ENCODE results near the gene SRP54. TPM values are rescaled to one million over a fixed set of nuclear protein-coding genes. Genes with fewer than 3 reads are reported as not detected.
"Not testable (repeated sequence)": the region's sequence is repeated elsewhere in the genome, so short reads cannot be mapped to it uniquely, and the experiment has no call there.

Gene SRP54
- total RNA-seq, 1 donor from 2014 or later = 66.3 TPM

GRCh38 chr14:35028435-35028834 lies 45.6 kb downstream of the SRP54 start:
- Histone ChIP-seq H3K36me3 (ENCODE audit: control insufficient read depth, insufficient read depth, low read length) (peaks cover 1% of the 10 kb centered on the region), H3K27me3 (ENCODE audit: control insufficient read depth, insufficient read depth, low read length) (no peaks in the 10 kb centered on the region), H3K4me3 (ENCODE audit: low read depth, low read length) (no peak overlapping the region)
- no peak for TF ChIP-seq CTCF (IDR thresholded peaks at IDR 0.05; ENCODE audit: insufficient read depth, low read length, poor library complexity, severe bottlenecking)
- DNase-seq (ENCODE audit: low read depth) = no peak

GRCh38 chr14:35032562-35032961 lies 49.8 kb downstream of the SRP54 start:
- TF ChIP-seq CTCF (IDR thresholded peaks at IDR 0.05; ENCODE audit: insufficient read depth, low read length, poor library complexity, severe bottlenecking) = no peak

GRCh38 chr14:35034440-35034833 lies 51.6 kb downstream of the SRP54 start:
- Histone ChIP-seq H3K36me3 (ENCODE audit: control insufficient read depth, insufficient read depth, low read length) (no peaks in the 10 kb centered on the region), H3K27me3 (ENCODE audit: control insufficient read depth, insufficient read depth, low read length) (no peaks in the 10 kb centered on the region), H3K4me3 (ENCODE audit: low read depth, low read length) (no peak overlapping the region)
- no peak for DNase-seq (ENCODE audit: low read depth)
- no peak for TF ChIP-seq CTCF (IDR thresholded peaks at IDR 0.05; ENCODE audit: insufficient read depth, low read length, poor library complexity, severe bottlenecking)

More at GRCh38 chr14:35032562-35032961, 49.8 kb downstream of the SRP54 start:
- Histone ChIP-seq H3K36me3 (ENCODE audit: control insufficient read depth, insufficient read depth, low read length) (peaks cover 1% of the 10 kb centered on the region), H3K27me3 (ENCODE audit: control insufficient read depth, insufficient read depth, low read length) (no peaks in the 10 kb centered on the region), H3K4me3 (ENCODE audit: low read depth, low read length) (no peak overlapping the region)
- DNase-seq (ENCODE audit: low read depth) = no peak

GRCh38 chr14:35034944-35035554 lies 52.3 kb downstream of the SRP54 start:
- H3K27me3 ChIP-seq (ENCODE audit: control insufficient read depth, insufficient read depth, low read length); H3K4me3 ChIP-seq (ENCODE audit: low read depth, low read length); DNase-seq (ENCODE audit: low read depth): not testable (repeated sequence)

GRCh38 chr14:35038312-35038711 lies 55.5 kb downstream of the SRP54 start:
- not testable (repeated sequence) for H3K27me3 ChIP-seq (ENCODE audit: control insufficient read depth, insufficient read depth, low read length); H3K4me3 ChIP-seq (ENCODE audit: low read depth, low read length); H3K36me3 ChIP-seq (ENCODE audit: control insufficient read depth, insufficient read depth, low read length); DNase-seq (ENCODE audit: low read depth)

More at GRCh38 chr14:35034944-35035554, 52.3 kb downstream of the SRP54 start:
- not testable (repeated sequence) for H3K36me3 ChIP-seq (ENCODE audit: control insufficient read depth, insufficient read depth, low read length)

GRCh38 chr14:35042632-35043031 lies 59.8 kb downstream of the SRP54 start:
- TF ChIP-seq CTCF (IDR thresholded peaks at IDR 0.05; ENCODE audit: insufficient read depth, low read length, poor library complexity, severe bottlenecking) = no peak
- H3K27me3 ChIP-seq (ENCODE audit: control insufficient read depth, insufficient read depth, low read length) = no peaks in the 10 kb centered on the region
- H3K4me3 ChIP-seq (ENCODE audit: low read depth, low read length) = no peak overlapping the region
- DNase-seq (ENCODE audit: low read depth) = no peak
- no peaks in the 10 kb centered on the region for H3K36me3 ChIP-seq (ENCODE audit: control insufficient read depth, insufficient read depth, low read length)

- H3K4me3 ChIP-seq (ENCODE audit: low read depth, low read length) = no peak overlapping the region
- TF ChIP-seq CTCF (IDR thresholded peaks at IDR 0.05; ENCODE audit: insufficient read depth, low read length, poor library complexity, severe bottlenecking) = no peak
- no peak for DNase-seq (ENCODE audit: low read depth)
- H3K36me3 ChIP-seq (ENCODE audit: control insufficient read depth, insufficient read depth, low read length) = no peaks in the 10 kb centered on the region
- H3K27me3 ChIP-seq (ENCODE audit: control insufficient read depth, insufficient read depth, low read length) = no peaks in the 10 kb centered on the region
Observed at GRCh38 chr14:35043046-35043445, 60.3 kb downstream of the SRP54 start.
